HEK293 (cell line): ENCODE results near the gene CDR2L.
A peak's percentile ranks its signal among the peaks of the same experiment; 100 is the strongest.

Experiments
- CTCF ChIA-PET: fragments of 350-600 bp; formaldehyde crosslinking; extraction: SDS; loops from one replicate; lab custom pipeline; 2021; ENCODE audit warnings: antibody characterized with exemption; lab: Yijun Ruan, JAX
- POLR2A ChIA-PET: fragments of 300-600 bp; formaldehyde crosslinking; extraction: SDS; loops from one replicate; lab custom pipeline; 2020; ENCODE audit warnings: antibody characterized with exemption, inconsistent platforms; lab: Yijun Ruan, JAX
- H3K27ac ChIP-seq: fragments of 200-500 bp; sonication (Bioruptor generic); 2 replicates; pipeline ENCODE4 v1.5.1; 2014; ENCODE audit warnings: low read depth, low read length, control low read depth, inconsistent platforms; ENCODE audit errors: extremely low read depth
- H3K36me3 ChIP-seq, 2 experiments: fragments of 200-500 bp in 1 of 2; sonication (Bioruptor generic) in 1 of 2; 1 replicate in 1 of 2; 2 replicates in 1 of 2; pipeline ENCODE4 v1.5.1; 2014 to 2017; ENCODE audit warnings: inconsistent platforms in 2 of 2, low read length in 2 of 2; ENCODE audit not compliant: control insufficient read depth in 2 of 2, insufficient read depth in 1 of 2
- H3K4me1 ChIP-seq: fragments of 200-500 bp; sonication (Bioruptor generic); 2 replicates; pipeline ENCODE4 v1.5.1; 2014; ENCODE audit warnings: mild to moderate bottlenecking, low read length, inconsistent platforms; ENCODE audit not compliant: control insufficient read depth, insufficient read depth
- H3K4me3 ChIP-seq: 2 replicates; pipeline ENCODE4 v1.5.1; 2011; ENCODE audit warnings: low read depth, mild to moderate bottlenecking, control low read depth, low read length, moderate library complexity
- H3K9me3 ChIP-seq: fragments of 200-500 bp; sonication (Bioruptor generic); 2 replicates; pipeline ENCODE4 v1.5.1; 2014; ENCODE audit warnings: low read depth, low read length, inconsistent platforms; ENCODE audit not compliant: control insufficient read depth, insufficient read depth
- BCL6B ChIP-seq: fragments of 450-650 bp; formaldehyde crosslinking; IDR thresholded peaks from 2 replicates; pipeline ENCODE4 v1.5.1; 2017; ENCODE audit warnings: missing biosample characterization, missing genetic modification characterization
- EGR2 ChIP-seq: fragments of 450-650 bp; formaldehyde crosslinking; IDR thresholded peaks from 2 replicates; pipeline ENCODE4 v1.5.1; 2016; ENCODE audit warnings: low read depth, missing biosample characterization, missing genetic modification characterization
- GFI1B ChIP-seq: fragments of 450-650 bp; formaldehyde crosslinking; IDR thresholded peaks from 2 replicates; pipeline ENCODE4 v1.5.1; 2016; ENCODE audit warnings: missing biosample characterization, missing genetic modification characterization
- GLIS1 ChIP-seq: fragments of 450-650 bp; formaldehyde crosslinking; IDR thresholded peaks from 2 replicates; pipeline ENCODE4 v1.5.1; 2016; ENCODE audit warnings: missing biosample characterization, missing genetic modification characterization
- KLF16 ChIP-seq: fragments of 450-650 bp; formaldehyde crosslinking; IDR thresholded peaks from 2 replicates; pipeline ENCODE4 v1.5.1; 2017; ENCODE audit warnings: missing biosample characterization, missing genetic modification characterization
- PBX3 ChIP-seq: sonication (generic); formaldehyde crosslinking; IDR thresholded peaks from 2 replicates; pipeline ENCODE4 v1.8.1; 2022; ENCODE audit warnings: mild to moderate bottlenecking, moderate library complexity, missing genetic modification reagents
- PRDM10 ChIP-seq: fragments of 450-650 bp; formaldehyde crosslinking; IDR thresholded peaks from 2 replicates; pipeline ENCODE4 v1.5.1; 2016; ENCODE audit warnings: missing biosample characterization, missing genetic modification characterization
- YY1 ChIP-seq: fragments of 450-650 bp; formaldehyde crosslinking; IDR thresholded peaks from 2 replicates; pipeline ENCODE4 v1.5.1; 2018; ENCODE audit warnings: missing biosample characterization, missing genetic modification characterization
- ZBTB20 ChIP-seq: fragments of 450-650 bp; formaldehyde crosslinking; IDR thresholded peaks from 2 replicates; pipeline ENCODE4 v1.5.1; 2016; ENCODE audit warnings: missing biosample characterization, missing genetic modification characterization
- ZBTB44 ChIP-seq: fragments of 450-650 bp; IDR thresholded peaks from 2 replicates; pipeline ENCODE4 v1.5.1; 2018; ENCODE audit warnings: missing biosample characterization, mild to moderate bottlenecking, missing genetic modification characterization
- ZBTB8A ChIP-seq: fragments of 450-650 bp; formaldehyde crosslinking; IDR thresholded peaks from 2 replicates; pipeline ENCODE4 v1.5.1; 2016; ENCODE audit warnings: missing biosample characterization, missing genetic modification characterization
- ZFHX2 ChIP-seq: fragments of 450-650 bp; formaldehyde crosslinking; conservative IDR thresholded peaks from 2 replicates; pipeline ENCODE4 v1.5.1; 2016; ENCODE audit warnings: missing biosample characterization, missing genetic modification characterization
- ZFP3 ChIP-seq: fragments of 450-650 bp; formaldehyde crosslinking; IDR thresholded peaks from 2 replicates; pipeline ENCODE4 v1.5.1; 2016; ENCODE audit warnings: low read depth, missing biosample characterization, missing genetic modification characterization
- ZIC2 ChIP-seq: fragments of 450-650 bp; formaldehyde crosslinking; IDR thresholded peaks from 2 replicates; pipeline ENCODE4 v1.5.1; 2016; ENCODE audit warnings: missing biosample characterization, missing genetic modification characterization
- ZNF211 ChIP-seq: fragments of 450-650 bp; formaldehyde crosslinking; IDR thresholded peaks from 2 replicates; pipeline ENCODE4 v1.5.1; 2016; ENCODE audit warnings: low read depth, missing biosample characterization, missing genetic modification characterization
- ZNF24 ChIP-seq: fragments of 450-650 bp; formaldehyde crosslinking; IDR thresholded peaks from 2 replicates; pipeline ENCODE4 v1.5.1; 2016; ENCODE audit warnings: missing biosample characterization, missing genetic modification characterization
- ZNF341 ChIP-seq: fragments of 450-650 bp; formaldehyde crosslinking; IDR thresholded peaks from 2 replicates; pipeline ENCODE4; 2016; ENCODE audit warnings: low read depth, missing biosample characterization, missing genetic modification characterization
- ZNF426 ChIP-seq: fragments of 450-650 bp; formaldehyde crosslinking; IDR thresholded peaks from 2 replicates; pipeline ENCODE4 v1.5.1; 2017; ENCODE audit warnings: missing biosample characterization, missing genetic modification characterization, mild to moderate bottlenecking, inconsistent platforms, moderate library complexity
- ZNF48 ChIP-seq: fragments of 450-650 bp; formaldehyde crosslinking; IDR thresholded peaks from 2 replicates; pipeline ENCODE4 v1.5.1; 2016; ENCODE audit warnings: missing biosample characterization, missing genetic modification characterization
- ZNF544 ChIP-seq: fragments of 450-650 bp; formaldehyde crosslinking; IDR thresholded peaks from 2 replicates; pipeline ENCODE4 v1.5.0; 2017; ENCODE audit warnings: missing biosample characterization, missing genetic modification characterization
- ZNF558 ChIP-seq: fragments of 450-650 bp; formaldehyde crosslinking; IDR thresholded peaks from 2 replicates; pipeline ENCODE4 v1.5.1; 2016; ENCODE audit warnings: missing biosample characterization, missing genetic modification characterization
- ZNF600 ChIP-seq: fragments of 450-650 bp; formaldehyde crosslinking; IDR thresholded peaks from 2 replicates; pipeline ENCODE4 v1.5.1; 2016; ENCODE audit warnings: missing biosample characterization, missing genetic modification characterization
- ZNF704 ChIP-seq: fragments of 450-650 bp; formaldehyde crosslinking; IDR thresholded peaks from 2 replicates; pipeline ENCODE4 v1.5.1; 2016; ENCODE audit warnings: missing biosample characterization, missing genetic modification characterization
- ZSCAN30 ChIP-seq: fragments of 450-650 bp; IDR thresholded peaks from 2 replicates; pipeline ENCODE4 v1.5.1; 2018; ENCODE audit warnings: missing biosample characterization, mild to moderate bottlenecking, missing genetic modification characterization, moderate library complexity

The CDR2L gene

GRCh38 chr17:74949455-74950115 is 37.8 kb upstream of the CDR2L start (continued):
- TF ChIP-seq ZNF704 (tag by site-specific recombination) (no peak), PRDM10 (tag by site-specific recombination) (peak; percentile 70)
- TF ChIP-seq, all 188 proteins: peak for 4

- Histone ChIP-seq H3K9me3 (no peaks in the 10 kb centered on the region), H3K4me3 (no peak overlapping the region), H3K36me3 (no peaks in the 10 kb centered on the region), H3K4me1 (no peaks in the 10 kb centered on the region), H3K27ac (no peak overlapping the region)
- ChIA-PET CTCF (interaction anchor here (0.6 to 10.3 kb wide), 4 partner anchors 9 to 74 kb away, joined by 3 to 100 read pairs (median 5); no protein-coding TSS in a partner anchor), POLR2A (no interaction called here)
- TF ChIP-seq BCL6B (tag by site-specific recombination) (no peak), ZNF600 (tag by site-specific recombination) (0 out of 2 replicates have a peak, but pooled peaks have one; percentile 43), YY1 (tag by site-specific recombination) (no peak), GLIS1 (tag by site-specific recombination) (peak; percentile 48), ZNF48 (tag by site-specific recombination) (no peak), KLF16 (tag by site-specific recombination) (no peak), ZIC2 (tag by site-specific recombination) (peak; percentile 67), ZNF341 (peak; percentile 54), ZFHX2 (peak; percentile 84), EGR2 (tag by site-specific recombination) (peak; percentile 63; the same call in 1 of the 2 replicates)
Measured at GRCh38 chr17:74950207-74950606, 37.2 kb upstream of the CDR2L start.

GRCh38 chr17:74951065-74951464 is 36.4 kb upstream of the CDR2L start:
- no peaks in the 10 kb centered on the region for H3K4me1 ChIP-seq
- POLR2A ChIA-PET = interaction anchor here (0.9 kb wide), 1 partner anchor 78 kb away, joined by 3 read pairs; the partner anchor contains the start of gene FDXR
- CTCF ChIA-PET = interaction anchor here (0.9 to 10.3 kb wide), 2 partner anchors 8 to 89 kb away, joined by 4 to 100 read pairs; no protein-coding TSS in a partner anchor
- H3K9me3 ChIP-seq = no peaks in the 10 kb centered on the region
- peaks cover 0 to 7% of the 10 kb centered on the region in 2 experiments; a peak in 1 of 3 replicates for H3K36me3 ChIP-seq
- no peak overlapping the region for H3K27ac ChIP-seq
- no peak overlapping the region for H3K4me3 ChIP-seq
- TF ChIP-seq ZNF211 (tag by site-specific recombination) (no peak), GFI1B (no peak), ZFP3 (tag by site-specific recombination) (no peak), ZNF24 (tag by site-specific recombination) (no peak), ZBTB8A (tag by site-specific recombination) (no peak), ZSCAN30 (tag by site-specific recombination) (no peak), ZNF426 (tag by site-specific recombination) (no peak), PBX3 (no peak), ZNF544 (tag by site-specific recombination) (no peak), ZBTB44 (tag by site-specific recombination) (no peak), ZBTB20 (tag by site-specific recombination) (no peak), ZNF558 (no peak)
